Glutamatergic neuron (in vitro differentiated cells): ENCODE measurements around the gene ETV3L. TPM values are rescaled to one million over a fixed set of nuclear protein-coding genes. Genes with fewer than 3 reads are reported as not detected.

ENCODE experiments used
- DNase-seq: peaks from one replicate; pipeline ENCODE4 v3.0.0; 2022
- H3K27ac Mint-ChIP-seq: one replicate; pipeline ENCODE4 v1.8.0; 2020; ENCODE audit warnings: mild to moderate bottlenecking, mixed read lengths, inconsistent platforms; ENCODE audit not compliant: unreplicated experiment
- H3K27me3 Mint-ChIP-seq: one replicate; pipeline ENCODE4 v1.8.0; 2020; ENCODE audit warnings: mild to moderate bottlenecking, moderate library complexity, mixed read lengths, inconsistent platforms; ENCODE audit not compliant: unreplicated experiment
- H3K36me3 Mint-ChIP-seq: one replicate; pipeline ENCODE4 v1.8.0; 2020; ENCODE audit warnings: mild to moderate bottlenecking, mixed read lengths, inconsistent platforms; ENCODE audit not compliant: unreplicated experiment
- H3K4me1 Mint-ChIP-seq: one replicate; pipeline ENCODE4 v1.8.0; 2020; ENCODE audit warnings: mild to moderate bottlenecking, low read depth, mixed read lengths, inconsistent platforms; ENCODE audit not compliant: unreplicated experiment
- H3K4me3 Mint-ChIP-seq: one replicate; pipeline ENCODE4 v1.8.0; 2020; ENCODE audit warnings: mild to moderate bottlenecking, mixed read lengths, inconsistent platforms; ENCODE audit not compliant: unreplicated experiment
- H3K9me3 Mint-ChIP-seq: one replicate; pipeline ENCODE4 v1.8.0; 2020; ENCODE audit warnings: mild to moderate bottlenecking, moderate library complexity, mixed read lengths, inconsistent platforms; ENCODE audit not compliant: unreplicated experiment
- CTCF ChIP-seq: fragments of 200-600 bp; sonication (generic); IDR thresholded peaks from one replicate; pipeline ENCODE4 v1.5.0; 2021; ENCODE audit not compliant: partially characterized antibody, unreplicated experiment
- total RNA-seq: library from RNA; stranded (reverse); fragmentation: NEBNext Ultra II Directional; extraction: Animal tissue kit (Norgen Biotek cat#: 25700); gene quantifications from one replicate; pipeline ENCODE4 v1.2.1, GENCODE V29; 2021; ENCODE audit not compliant: unreplicated experiment

ETV3L gene
- total RNA-seq, 1 donor from 2014 or later, result not detected

GRCh38 chr1:157136133-157136532 lies 36.5 kb upstream of the ETV3L start:
- TF ChIP-seq CTCF, result no peak
- H3K27ac Mint-ChIP-seq, result peak overlapping the region; percentile 98
- peak overlapping the region; percentile 99 for H3K4me3 Mint-ChIP-seq
- DNase-seq, result no peak
- H3K27me3 Mint-ChIP-seq, result peaks cover 16% of the 10 kb centered on the region
- H3K9me3 Mint-ChIP-seq, result peaks cover 13% of the 10 kb centered on the region
- peaks cover 11% of the 10 kb centered on the region for H3K4me1 Mint-ChIP-seq
- no peaks in the 10 kb centered on the region for H3K36me3 Mint-ChIP-seq

GRCh38 chr1:157135646-157136045 lies 36.0 kb upstream of the ETV3L start:
- DNase-seq, result no peak
- Mint-ChIP-seq H3K27me3 (peaks cover 16% of the 10 kb centered on the region), H3K27ac (no peak overlapping the region), H3K9me3 (peaks cover 13% of the 10 kb centered on the region), H3K36me3 (no peaks in the 10 kb centered on the region), H3K4me3 (peak overlapping the region; percentile 99), H3K4me1 (peaks cover 11% of the 10 kb centered on the region)
- TF ChIP-seq CTCF, result no peak

GRCh38 chr1:157135070-157135469 lies 35.5 kb upstream of the ETV3L start:
- H3K27me3 Mint-ChIP-seq, result peaks cover 16% of the 10 kb centered on the region
- DNase-seq, result no peak
- H3K9me3 Mint-ChIP-seq, result peaks cover 13% of the 10 kb centered on the region
- no peak overlapping the region for H3K27ac Mint-ChIP-seq
- peaks cover 11% of the 10 kb centered on the region for H3K4me1 Mint-ChIP-seq
- TF ChIP-seq CTCF, result no peak
- no peaks in the 10 kb centered on the region for H3K36me3 Mint-ChIP-seq
- no peak overlapping the region for H3K4me3 Mint-ChIP-seq

- peak overlapping the region; percentile 10 for H3K4me3 Mint-ChIP-seq
- H3K27me3 Mint-ChIP-seq, result peaks cover 16% of the 10 kb centered on the region
- peaks cover 11% of the 10 kb centered on the region for H3K9me3 Mint-ChIP-seq
- H3K4me1 Mint-ChIP-seq, result peaks cover 11% of the 10 kb centered on the region
- no peak overlapping the region for H3K27ac Mint-ChIP-seq
- no peak for DNase-seq
- no peak for TF ChIP-seq CTCF
- no peaks in the 10 kb centered on the region for H3K36me3 Mint-ChIP-seq
Measured at GRCh38 chr1:157134442-157134841, 34.8 kb upstream of the ETV3L start.

- Mint-ChIP-seq H3K9me3 (peaks cover 11% of the 10 kb centered on the region), H3K27ac (no peak overlapping the region), H3K4me3 (no peak overlapping the region), H3K27me3 (peaks cover 11% of the 10 kb centered on the region), H3K4me1 (peaks cover 8% of the 10 kb centered on the region), H3K36me3 (no peaks in the 10 kb centered on the region)
- TF ChIP-seq CTCF, result no peak
- no peak for DNase-seq
Measured at GRCh38 chr1:157133426-157133825, 33.8 kb upstream of the ETV3L start.
